Epithelial cell of esophagus (primary cell): Measurements from ENCODE around the gene COQ4.

Experiments
- DNase-seq: peaks from one replicate; pipeline ENCODE4 v3.0.0; 2010; ENCODE audit warnings: low read depth
- H3K4me3 ChIP-seq: 2 replicates; pipeline ENCODE4 v1.5.1; 2011; ENCODE audit warnings: mild to moderate bottlenecking, low read length, control low read depth
- TF ChIP-seq, protein P1 (sequence below): IDR thresholded peaks from 2 replicates; pipeline ENCODE4 v1.5.1; 2011; ENCODE audit warnings: low read depth, mild to moderate bottlenecking, low read length, control low read depth, inconsistent platforms; ENCODE audit not compliant: insufficient read depth; ENCODE audit errors: missing control alignments

Gene COQ4

GRCh38 chr9:128375865-128376264, 53.2 kb downstream of the COQ4 start:
- no peak for DNase-seq
- TF ChIP-seq, protein P1, sequence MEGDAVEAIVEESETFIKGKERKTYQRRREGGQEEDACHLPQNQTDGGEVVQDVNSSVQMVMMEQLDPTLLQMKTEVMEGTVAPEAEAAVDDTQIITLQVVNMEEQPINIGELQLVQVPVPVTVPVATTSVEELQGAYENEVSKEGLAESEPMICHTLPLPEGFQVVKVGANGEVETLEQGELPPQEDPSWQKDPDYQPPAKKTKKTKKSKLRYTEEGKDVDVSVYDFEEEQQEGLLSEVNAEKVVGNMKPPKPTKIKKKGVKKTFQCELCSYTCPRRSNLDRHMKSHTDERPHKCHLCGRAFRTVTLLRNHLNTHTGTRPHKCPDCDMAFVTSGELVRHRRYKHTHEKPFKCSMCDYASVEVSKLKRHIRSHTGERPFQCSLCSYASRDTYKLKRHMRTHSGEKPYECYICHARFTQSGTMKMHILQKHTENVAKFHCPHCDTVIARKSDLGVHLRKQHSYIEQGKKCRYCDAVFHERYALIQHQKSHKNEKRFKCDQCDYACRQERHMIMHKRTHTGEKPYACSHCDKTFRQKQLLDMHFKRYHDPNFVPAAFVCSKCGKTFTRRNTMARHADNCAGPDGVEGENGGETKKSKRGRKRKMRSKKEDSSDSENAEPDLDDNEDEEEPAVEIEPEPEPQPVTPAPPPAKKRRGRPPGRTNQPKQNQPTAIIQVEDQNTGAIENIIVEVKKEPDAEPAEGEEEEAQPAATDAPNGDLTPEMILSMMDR, result no peak
- no peak overlapping the region for H3K4me3 ChIP-seq

- no peak overlapping the region for H3K4me3 ChIP-seq
- no peak for DNase-seq
- TF ChIP-seq, protein P1, result no peak
These were observed 59.6 kb downstream of the COQ4 start for GRCh38 chr9:128382261-128382660.

DNA sequence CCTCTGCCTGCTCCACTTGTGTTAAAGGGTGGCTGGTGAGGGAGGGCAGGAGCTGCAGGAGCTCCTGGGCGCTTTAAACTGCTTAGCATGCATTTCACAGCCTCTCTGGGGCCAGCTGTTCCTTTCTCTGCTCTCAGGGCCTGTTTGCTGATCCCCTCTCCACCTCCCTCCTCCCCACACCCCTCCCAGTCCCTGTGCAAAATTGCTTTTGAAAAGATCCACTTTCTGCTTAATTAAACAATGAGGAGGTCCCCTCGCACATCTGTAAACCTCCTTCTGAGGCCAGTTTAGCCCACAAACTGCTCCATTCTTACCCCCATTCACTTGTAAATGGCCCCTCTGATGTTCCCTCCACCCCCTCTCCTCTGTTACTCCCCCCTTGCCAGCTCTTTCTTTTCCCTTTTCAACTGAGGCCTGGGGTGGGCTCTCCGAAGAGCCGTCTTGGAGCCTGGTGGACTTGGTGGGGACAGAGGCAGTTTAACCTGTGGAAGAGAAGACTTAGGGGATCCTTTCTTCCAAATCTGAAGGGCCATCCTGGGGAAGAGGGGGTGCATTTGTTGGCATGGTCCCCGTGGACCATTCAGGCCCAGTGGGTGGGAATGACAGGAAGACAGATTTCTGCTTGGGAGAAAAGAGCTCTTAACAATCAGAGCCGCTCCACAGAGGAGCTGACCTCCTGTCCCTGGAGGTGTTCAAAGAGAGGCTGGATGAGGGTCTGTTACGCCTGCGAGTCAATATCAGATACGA, 60.5 kb downstream of the COQ4 start:
- H3K4me3 ChIP-seq, result no peak overlapping the region
- no peak for DNase-seq
- TF ChIP-seq, protein P1, result no peak
